Measurements from ENCODE around the gene EYS.

EYS gene

DNA sequence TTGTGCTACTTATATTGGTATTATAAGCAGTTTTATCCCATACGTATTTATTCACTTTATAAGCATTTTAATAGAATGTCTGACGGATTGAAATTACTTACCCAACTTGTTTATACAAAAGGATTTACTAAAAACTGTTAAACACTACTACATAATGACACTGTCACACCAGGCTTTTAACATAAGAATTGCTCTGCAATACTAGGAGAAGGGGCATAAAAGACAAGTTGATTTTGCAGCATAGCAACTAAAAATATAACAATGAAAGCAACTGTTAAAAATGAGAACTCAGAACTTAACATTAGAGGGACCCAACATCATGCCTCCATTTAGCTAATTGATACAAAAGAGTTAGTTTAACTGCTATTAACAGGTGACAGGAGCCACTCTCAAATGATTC lies 1076.1 kb downstream of the EYS start:
- no peak for DNase-seq (ENCODE audit: low read depth, low spot score)

DNA sequence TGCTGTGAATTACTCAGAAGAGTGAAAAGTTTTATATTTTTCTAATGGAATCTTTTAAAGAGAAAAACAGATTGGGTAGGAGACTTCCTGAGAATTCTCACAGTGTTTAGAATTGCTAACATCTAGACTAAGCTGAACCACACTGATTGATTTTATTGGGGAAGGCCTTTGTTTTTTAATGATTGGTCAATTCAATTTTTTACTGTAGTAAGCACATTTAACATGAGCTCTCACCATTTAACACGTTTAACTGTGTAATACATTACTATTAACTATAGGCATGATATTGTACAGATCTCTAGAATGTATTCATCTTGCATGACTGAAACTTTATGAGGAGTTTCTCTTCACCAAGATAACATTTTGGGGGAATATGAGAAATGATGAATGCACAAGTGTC lies 1084.1 kb downstream of the EYS start:
- DNase-seq (ENCODE audit: low read depth, low spot score): no peak

DNA sequence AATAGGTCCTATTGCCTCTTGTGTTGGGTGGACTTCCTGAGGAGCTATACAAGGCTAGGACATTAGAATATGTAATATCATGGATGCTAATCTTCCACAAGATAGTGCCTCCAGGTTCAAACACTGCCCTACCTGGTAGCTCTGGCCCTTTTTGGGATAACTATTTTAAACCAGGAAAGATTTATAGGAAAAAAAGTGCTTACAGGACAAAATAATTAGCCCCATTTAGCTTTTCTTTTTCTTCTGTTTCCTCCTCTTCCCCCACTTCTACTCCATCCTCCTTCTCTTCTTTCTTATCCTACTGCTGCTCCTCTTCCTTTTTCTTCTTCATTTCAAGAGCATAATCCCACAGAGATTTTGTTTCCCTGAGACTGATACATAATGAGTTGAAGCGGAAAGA lies 1104.0 kb downstream of the EYS start:
- no peak for DNase-seq (ENCODE audit: low read depth, low spot score)

DNA sequence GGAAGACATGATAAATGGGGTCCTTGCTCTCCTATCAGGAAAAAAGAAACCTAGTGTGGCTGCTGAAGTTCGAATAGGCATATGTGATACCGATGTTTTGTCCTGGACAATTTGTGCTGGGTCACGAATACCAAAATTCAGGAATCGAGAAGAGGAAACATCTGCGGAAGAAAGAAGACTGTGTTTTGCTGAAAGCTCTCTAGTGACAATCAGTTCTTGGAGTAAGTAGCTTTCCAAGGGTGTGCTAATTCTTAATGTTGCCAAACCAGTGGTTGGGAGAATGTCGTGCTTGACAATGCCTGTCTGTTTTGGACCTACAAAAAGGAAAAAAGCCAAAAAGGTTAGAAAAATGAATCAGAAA lies 1115.4 kb downstream of the EYS start:
- DNase-seq (ENCODE audit: low read depth, low spot score): no peak

DNA sequence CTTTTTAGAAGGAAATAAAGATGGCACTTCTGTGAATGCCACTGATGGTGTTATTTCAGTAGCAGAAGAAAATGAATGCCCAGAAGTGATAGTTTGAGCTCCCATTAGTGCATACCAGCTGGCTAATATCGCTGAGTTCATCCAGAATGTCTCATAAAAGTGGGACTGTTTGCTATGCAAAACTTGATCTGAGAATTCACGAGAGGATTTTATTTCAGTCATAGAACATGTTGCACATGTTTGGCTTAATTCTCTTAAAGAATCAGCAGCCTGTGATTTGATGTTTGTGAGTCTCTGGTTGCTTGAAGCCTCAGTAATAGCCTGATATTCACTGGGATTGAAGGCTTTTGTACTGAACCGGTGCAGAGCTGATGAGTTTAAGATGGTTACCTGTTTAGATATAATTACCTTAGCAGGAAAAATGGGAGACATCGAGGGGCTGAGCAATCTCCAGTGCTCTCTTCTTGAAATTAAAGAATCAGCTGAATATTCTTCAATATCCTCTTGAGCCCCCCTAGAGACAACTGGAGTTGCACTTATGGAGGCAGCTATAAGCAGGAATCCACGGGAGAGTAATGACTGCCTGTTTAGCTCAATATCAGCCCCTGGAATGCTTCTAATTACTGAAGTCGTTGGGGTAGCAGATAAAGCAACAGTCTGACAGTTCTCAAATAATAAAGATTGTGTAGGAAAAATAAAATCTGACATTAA lies 1115.9 kb downstream of the EYS start:
- no peak for DNase-seq (ENCODE audit: low read depth, low spot score)

DNA sequence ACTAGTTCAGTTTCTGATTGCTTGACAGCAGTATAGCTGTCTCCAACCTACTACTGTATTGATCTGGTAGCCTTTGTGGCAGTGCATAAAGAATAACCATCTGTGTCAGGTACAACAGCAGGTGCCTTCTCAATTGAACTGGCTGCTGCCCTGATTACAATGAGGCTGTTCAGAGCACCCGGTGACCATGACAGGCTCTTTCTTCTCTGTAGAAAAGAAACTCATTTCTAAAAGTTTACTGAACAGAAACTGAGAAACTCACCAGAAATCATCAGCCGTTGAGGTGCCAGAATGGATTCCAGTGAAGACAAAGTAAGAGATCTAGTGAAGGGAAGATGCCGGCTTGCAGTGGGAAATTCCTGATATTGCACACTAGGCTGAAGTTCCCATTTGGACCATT lies 1117.1 kb downstream of the EYS start:
- DNase-seq (ENCODE audit: low read depth, low spot score): no peak

DNA sequence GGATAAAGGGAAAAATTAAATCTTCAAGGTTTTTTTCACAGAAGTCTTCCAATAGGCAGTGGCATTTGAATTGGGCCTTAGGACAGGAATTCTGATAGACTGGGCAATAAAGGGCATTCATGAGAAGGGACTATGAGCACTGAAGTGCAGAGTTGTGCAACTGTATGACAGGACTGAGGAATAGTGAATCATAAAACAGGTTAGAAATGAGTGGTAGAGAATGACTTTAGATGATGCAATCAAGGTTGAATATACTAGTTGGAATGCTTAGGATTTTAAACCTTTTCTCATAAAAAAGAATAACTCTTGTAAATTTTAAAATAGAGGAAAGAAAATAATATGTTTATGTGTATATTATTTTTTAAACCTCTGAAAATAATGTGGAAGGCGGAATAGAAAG lies 1126.7 kb downstream of the EYS start:
- no peak for DNase-seq (ENCODE audit: low read depth, low spot score)

DNA sequence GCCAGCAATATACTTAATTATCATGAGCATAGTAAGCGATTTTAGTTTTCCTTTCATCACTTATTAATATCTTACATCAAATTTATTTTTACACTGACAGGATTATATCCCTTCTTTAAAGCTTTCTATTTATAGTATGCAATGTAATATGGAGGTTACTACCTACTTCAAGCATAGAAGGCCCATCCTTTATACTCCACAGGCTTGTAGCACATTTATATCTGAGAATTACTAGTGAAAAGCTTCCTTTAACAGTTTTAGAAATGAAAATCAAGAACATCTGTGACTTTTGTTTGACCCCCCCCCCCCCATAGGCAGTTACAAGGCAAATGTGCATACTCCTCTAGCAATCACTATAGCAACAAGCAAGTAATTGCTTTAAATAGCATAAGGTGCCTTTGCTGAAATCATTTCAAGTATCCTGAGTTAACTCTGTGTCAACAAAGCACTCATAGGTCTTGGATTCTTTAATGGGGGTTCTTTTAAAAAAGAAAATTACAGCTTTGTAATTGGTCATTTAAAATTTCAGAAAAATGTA lies 1153.7 kb downstream of the EYS start:
- DNase-seq (ENCODE audit: low read depth, low spot score): no peak

DNA sequence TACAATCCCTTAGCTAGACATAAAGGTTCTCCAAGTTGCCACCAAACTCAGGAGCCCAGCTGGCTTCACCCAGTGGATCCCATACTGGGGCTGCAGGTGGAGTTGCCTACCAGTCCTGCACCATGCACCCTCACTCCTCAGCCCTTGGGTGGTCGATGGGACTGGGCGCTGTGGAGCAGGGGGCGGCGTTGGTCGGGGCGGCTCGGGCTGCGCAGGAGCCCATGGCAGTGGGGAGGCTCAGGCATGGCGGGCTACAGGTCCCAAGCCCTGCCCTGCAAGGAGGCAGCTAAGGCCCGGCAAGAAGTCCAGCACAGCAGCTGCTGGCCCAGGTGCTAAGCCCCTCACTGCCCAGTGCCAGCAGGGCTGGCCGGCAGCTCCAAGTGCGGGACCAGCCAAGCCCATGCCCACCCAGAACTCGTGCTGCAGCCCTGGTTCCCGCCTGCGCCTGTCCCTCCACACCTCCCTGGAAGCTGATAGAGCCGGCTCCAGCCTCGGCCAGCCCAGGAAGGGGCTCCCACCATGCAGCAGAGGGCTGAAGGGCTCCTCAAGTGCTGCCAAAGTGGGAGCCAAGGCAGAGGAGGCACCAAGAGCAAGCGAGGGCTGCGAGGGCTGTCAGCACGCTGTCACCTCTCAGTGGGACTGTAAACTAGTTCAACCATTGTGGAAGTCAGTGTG lies 1159.3 kb downstream of the EYS start:
- no peak for DNase-seq (ENCODE audit: low read depth, low spot score)

DNA sequence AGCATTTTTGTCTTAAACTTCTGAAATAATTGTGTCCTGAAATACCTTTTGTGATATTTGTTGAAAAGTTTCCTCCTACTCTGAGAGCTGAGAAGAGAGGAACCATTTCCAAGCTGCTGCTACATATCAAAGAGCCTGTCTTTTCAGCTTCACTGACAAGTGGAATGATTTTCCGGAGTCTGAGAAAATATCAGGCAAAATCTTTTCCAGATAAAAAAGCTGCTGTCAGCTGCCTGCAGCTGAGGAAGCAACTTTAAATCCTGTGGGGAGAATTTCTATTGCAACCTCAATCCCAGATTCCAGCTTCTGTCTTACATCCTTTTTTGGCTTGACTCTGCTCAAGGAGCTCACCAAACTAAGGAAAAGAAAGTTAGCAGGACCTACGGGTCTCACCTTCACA lies 1167.1 kb downstream of the EYS start:
- DNase-seq (ENCODE audit: low read depth, low spot score): no peak

DNA sequence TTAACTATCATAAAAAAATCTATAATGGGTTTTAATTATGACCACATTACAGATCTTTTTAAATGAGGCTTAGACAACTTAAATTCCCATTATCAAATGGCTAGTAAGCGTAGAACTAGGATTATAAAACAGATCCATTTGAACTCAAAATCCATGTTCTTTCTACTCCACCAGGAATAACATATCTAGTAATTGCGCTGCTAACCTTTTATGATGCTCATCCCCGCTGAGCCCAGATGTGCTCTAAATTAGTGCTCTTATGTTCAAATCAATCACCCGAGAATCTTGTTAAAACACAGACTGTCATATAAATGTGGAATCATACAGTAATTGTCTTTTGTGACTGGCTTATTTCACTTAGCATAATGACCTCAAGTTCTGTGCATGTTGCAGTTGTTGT lies 1168.3 kb downstream of the EYS start:
- DNase-seq (ENCODE audit: low read depth, low spot score): no peak

DNA sequence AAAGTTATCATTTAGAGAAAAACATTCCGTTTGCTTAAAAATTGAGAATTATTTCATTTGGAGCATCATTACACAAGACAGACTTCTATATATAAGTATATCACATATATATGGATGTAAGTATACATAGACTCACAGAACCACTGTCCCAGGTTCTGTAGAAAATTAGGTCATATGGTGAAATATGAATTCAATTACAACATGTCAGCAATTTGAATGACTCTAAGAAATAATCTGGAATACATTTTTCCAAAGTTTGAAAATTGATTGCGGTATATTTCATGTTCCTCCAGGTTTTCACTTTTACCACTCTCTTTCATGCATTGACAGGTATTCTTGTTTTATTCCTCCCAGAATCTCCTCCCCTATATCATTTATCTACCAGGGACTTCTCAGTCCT lies 1179.1 kb downstream of the EYS start:
- DNase-seq (ENCODE audit: low read depth, low spot score): no peak

DNA sequence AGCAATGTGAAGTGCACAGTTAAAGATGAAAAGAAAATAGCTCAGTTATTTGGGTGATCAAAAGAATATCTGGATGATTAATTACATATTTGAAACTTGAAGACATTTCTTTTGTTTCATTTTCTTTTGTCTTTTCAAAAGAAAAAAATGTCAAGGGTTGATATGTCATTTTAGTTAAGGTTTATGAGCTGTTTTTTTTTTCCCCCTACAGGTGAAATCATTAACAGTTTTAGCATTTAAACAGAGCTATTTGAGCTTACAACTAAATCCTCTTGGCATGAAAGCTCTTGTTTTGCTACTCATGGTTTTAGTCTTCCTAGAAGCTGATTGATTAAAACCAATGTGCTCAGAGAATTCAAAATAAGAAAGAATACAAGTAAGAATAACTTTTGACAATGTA lies 1184.2 kb downstream of the EYS start:
- no peak for DNase-seq (ENCODE audit: low read depth, low spot score)

DNA sequence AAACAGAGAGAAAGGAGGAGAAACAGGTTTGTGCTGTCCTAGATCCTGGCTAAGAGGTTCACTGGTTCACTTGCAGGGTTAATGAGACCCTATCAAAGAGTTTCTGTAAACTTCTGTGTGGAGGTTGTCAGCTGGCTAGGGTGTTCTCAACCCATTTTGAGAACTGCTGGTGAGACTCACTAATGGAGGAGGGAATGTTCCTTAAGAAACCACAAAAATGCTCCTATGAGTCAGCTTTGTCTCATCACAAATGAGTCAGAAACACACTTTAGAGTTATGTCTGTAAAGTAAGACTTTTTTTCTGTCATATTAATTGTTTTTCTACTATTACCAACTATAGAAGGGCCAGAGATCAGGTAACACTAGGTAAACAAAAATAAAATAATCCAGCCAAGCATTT lies 1187.0 kb downstream of the EYS start:
- peak; percentile 87 for DNase-seq (ENCODE audit: low read depth, low spot score)

DNA sequence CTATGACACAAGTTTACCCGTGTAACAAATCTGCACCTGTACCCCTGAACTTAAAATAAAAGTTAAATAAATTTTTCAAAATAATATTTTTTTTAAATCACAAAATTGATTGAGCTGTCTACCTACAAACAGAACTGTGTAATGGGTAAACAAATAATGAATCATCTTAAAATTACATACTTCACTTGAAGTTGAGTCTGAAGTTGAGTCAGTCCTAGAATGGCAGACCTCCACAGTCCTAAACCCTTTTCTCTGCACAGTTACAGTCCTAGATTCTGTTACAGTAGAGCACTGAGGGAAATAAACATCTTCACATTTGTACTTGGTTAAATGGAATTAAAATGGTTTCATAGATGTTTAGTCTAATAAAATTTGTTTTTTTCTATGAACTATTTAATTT lies 1190.6 kb downstream of the EYS start:
- no peak for DNase-seq (ENCODE audit: low read depth, low spot score)

DNA sequence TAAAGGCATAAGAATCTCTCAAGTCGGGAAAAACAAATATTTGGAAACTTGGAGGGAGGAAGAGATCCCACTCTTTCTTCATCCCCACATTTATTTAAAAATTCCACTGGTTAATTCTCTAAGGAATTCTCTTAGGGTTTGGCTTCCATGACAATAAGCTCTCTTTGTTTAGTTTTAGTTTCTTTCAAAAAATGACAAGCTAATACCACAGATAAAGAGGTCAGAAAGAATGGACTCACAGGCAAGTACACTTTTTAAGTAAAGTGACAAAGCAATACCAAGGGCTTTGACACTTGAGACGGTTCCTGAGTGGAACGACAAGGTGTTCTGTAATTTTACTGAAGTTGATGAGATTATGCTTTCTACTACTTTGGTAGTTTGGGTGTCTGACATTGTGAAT lies 1199.4 kb downstream of the EYS start:
- DNase-seq (ENCODE audit: low read depth, low spot score): no peak

DNA sequence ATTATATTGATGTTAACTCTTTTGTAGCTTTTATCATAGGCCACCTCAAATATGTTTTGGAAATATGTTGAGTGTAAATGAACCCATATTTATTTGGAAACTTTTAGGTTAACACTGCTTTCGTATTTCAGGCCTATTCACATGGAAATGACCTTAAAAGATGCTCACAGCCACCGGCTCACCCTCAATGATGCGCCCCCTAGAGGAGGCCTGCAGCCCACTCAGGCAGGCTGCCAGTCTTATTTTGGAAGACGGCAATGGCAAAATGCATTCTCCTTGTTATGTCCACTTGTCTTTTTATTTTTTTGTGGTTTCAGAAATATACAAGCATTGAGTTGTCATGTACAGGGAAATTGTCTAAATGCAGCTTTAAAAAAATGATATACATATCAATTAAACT lies 1201.7 kb downstream of the EYS start:
- no peak for DNase-seq (ENCODE audit: low read depth, low spot score)

DNA sequence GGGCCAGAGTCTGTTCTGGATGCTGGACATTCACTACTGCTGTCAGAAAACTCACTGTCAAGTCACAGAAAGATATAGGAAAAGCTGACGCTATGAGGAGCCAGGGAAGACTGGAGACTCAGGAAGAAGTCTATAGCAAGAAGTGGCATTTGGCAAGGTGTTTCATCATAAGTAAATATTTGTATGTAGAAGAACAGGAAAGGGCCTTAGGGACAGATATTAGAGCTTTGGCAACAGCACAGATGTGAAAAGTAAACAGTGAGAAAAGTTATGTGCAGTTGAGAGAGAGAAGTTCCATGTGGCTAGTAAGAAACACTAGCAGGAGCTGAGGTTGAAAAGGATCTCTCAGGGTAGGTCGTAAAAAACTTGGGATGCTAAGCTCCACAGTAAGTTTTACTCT lies 1202.5 kb downstream of the EYS start:
- DNase-seq (ENCODE audit: low read depth, low spot score): no peak

DNA sequence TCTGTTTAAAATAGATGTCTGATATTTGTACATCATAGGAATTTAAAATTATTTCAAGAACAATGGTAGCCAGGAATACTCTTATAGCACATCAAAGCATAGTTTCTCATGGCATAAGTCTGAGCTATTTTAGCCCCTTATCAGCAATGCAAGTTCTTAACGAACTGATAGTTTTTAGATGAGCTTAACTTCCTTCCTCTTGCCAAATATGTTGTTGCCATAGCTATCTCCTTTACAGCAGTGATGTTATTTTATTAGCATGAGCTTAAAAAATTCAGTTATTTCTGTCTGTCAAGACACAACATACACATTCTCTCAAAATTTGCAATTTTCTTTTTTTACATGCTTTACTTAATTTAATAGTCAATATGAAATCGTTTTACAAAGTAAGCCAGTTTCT lies 1204.2 kb downstream of the EYS start:
- DNase-seq (ENCODE audit: low read depth, low spot score): no peak

DNA sequence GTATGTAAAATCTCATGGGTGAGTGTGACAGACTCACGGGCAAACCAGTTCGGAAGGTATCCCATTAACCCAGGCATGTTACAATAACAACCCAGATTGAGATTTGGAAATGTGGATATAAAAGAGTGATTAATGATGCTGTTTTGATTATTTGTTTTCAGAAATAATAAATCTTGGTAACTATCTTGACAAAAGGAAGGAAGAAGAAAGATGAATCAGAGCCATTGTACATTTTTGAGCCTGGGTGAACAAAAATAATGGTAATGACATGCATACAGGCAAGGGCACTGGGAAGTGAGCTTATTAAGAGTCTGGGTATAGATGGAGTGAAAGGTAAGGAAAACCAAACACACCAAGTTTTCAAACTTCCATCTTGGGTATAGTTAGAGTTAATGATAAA lies 1209.4 kb downstream of the EYS start:
- no peak for DNase-seq (ENCODE audit: low read depth, low spot score)

DNA sequence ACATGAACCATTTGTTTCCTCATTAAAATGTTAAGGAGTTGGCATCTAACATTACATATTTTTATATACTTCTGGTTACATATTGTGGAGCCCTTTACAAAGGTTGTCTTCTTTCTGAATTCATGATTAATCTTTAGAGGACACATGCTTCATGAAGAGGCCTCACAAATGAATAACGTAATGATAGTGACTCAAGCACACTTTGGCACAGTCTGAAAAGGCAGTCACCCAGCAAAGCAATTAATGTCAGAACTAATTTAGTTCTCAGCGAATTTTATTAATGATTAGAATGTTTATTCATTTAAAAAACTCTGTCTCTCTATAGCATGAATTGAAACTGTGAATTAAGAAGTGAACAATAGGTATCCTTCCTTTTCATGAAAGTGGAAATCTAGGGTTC lies 1217.3 kb downstream of the EYS start:
- no peak for DNase-seq (ENCODE audit: low read depth, low spot score)

DNA sequence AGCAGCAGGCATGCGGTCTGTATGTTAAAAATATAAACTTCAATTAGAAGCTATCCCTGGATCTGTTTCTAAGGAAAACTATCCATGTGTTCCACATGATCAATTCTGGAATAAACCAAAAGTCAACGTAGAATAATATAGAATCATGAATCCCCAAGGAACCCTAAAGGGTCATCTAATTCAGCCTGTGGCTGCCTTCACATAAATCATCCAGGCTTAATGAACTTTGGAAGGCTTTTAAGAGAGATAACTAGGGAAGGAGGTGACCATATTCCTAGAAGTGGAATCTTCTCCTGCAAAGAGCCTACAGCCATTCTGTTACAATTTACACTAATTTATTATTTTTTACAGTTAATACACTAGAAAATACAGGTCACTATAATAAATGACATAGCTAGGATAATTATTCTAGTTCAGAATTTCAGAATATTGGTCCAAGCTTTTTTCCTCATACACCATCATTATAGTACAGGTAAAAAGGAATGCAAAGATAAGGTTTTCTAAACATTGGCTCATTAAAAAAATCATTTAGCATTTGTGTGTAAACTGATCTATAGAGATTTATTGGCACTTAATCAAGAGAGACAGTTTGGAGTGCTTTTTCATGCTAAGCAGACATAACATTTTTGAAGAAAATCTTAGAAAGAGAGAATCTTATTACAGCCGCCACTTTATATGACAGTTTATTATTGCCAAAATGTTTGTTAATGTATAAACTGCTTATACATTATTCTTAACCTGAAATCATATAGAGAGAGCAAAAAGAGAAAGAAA lies 1220.3 kb downstream of the EYS start:
- DNase-seq (ENCODE audit: low read depth, low spot score): no peak

DNA sequence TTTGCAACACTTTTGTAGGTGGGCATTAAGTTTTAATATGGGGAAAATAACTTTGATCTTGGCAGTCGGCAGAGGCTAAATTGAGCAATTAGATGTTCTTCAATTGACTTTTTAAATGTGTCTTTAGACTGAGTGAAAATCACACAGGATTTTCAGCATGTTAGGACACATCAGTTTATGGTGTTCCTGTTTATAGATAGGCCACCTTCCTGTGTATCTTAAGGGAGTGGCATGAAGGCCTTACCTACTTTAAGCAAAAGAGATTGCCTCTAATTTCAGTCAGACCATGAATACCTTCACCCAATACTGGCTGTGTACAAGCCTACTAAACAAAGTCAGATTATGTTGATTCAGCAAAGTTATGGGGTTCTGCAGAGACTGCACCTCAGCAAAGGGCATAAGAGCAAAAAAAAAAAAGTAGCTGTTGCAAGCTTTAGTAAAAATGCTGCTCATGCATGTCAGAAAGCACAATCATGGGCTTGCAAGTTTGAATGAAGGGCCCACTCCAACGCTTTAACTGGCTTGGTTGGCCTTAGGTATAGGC lies 1223.0 kb downstream of the EYS start:
- no peak for DNase-seq (ENCODE audit: low read depth, low spot score)
